DMS79 treated with DMSO at 0.1 percent for 48 hours (cell line): ENCODE measurements around the gene COX5B.
"Not testable (repeated sequence)": the region's sequence is repeated elsewhere in the genome, so short reads cannot be mapped to it uniquely, and the experiment has no call there.

ENCODE experiments used
- DNase-seq: peaks from one replicate; lab custom pipeline; 2025; lab: John Stamatoyannopoulos, UW

Gene COX5B

DNA sequence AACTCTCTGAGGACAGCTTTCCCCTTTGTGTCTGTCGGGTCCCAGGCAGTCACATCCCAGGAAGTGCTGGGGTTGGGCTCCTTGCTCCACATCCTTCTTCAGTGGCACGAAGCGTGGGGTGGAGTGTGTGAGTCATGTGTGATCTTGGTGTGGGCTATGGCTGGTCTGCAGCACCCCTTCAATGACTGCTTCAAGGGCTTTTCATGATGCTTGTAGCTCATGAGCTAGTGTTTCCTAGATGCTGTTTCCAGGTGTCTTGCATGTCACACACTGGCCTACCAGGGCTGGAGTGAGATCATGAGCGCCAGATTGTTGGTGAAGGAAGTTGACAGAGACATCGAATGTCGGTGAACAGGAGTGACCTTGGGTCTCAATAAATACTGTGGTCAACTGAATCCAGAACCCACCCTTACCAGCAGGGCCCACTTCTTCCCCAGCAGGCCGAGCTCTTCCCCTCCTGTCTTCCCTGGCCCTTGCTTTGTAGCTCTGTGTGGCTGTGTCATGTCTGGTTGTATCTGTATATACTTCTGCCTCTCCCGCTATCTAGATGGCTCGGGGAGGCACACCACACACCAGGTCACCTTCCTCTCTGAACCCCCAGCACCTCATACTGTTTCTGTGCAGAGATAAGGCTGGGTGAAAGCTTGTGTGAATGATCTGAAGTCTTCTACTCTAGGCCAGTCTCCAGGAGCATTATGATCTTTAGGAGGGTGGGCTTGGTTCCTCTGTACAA lies 27.5 kb downstream of the COX5B start:
- DNase-seq = no peak

DNA sequence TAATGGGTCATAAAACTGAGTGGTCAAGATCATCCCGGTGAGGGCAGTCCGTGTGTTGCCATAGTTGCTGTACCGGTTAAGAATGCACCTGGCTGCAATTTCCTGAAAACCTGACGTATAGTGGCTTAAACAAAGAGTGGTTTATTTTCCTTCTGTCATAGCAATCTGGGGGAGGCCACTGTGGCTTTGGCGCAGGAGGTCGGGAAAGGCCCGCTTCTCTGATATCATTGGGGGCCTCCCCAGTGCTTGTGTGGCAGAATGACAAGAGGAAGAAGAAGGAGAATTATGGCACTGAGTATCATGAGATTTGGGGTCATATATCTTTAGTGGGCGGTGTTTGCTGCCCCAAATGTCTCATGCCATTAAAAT lies 28.0 kb downstream of the COX5B start:
- DNase-seq = no peak

DNA sequence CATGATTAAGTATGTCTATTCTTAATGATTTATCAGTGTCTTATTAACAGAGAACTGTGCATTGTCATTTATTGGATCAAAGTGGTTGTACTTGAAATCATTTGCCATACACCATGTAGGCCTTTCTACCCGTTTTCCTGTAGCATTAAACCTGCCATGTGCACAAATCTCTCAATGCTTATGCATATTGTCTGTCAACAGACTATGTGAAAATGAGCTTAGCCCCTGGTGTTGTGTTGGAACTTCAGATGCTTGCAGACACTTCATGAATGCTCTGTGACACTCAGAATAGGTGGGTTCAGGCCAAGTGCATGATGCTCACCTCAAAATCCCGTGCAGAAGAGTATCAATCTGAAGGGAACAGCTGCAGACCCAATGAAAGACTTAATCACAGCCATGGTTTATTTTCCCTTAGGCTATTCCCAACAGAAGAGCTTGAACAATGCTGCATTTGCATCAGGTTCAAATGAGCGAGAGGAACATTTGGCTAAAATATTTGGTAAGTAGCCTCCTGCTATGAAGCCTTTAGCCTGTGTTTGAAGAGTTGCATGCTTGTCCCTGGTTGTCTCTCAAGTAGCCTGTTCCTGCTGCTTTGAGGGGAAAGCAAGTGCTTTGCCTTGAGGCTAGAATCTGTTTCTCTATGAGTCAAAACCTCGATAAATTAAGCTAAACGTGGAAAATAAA lies 29.7 kb downstream of the COX5B start:
- peak; percentile 18 for DNase-seq

DNA sequence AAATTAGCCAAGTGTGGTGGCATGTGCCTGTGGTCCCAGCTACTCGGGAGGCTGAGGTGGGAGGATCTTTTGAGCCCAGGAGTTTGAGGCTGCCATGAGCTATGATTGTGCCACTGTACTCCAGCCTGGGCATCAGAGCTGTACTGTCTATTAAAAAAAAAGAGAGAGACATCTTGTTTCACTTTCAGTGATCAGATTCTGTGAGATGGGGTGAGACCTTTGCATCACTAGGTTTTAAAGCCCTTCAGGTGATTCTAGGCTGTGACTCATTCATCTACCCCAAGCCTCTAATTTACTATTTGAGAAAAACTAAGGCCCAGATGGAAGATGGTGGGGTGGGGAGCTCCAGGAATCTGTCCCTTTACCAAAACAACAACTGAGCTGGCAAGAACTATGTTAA lies 30.8 kb downstream of the COX5B start:
- DNase-seq = no peak

DNA sequence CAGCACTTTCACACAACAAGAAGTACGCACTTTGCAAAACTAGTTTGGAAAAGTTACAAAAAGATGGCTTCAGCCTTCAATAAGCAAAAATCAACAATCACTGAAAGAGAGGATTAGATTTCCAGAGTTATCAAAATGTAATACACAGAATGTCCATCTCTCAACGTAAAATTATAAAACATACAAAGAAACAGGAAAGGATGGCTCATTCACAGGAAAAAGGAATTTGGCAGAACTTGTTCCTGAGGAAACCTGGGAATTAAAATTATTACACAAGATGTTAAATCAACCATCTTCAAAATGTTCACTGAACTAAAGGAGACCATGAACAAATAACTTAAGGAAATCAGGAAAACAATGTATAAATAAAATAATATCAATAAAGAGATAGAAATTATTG lies 31.6 kb downstream of the COX5B start:
- no peak for DNase-seq

DNA sequence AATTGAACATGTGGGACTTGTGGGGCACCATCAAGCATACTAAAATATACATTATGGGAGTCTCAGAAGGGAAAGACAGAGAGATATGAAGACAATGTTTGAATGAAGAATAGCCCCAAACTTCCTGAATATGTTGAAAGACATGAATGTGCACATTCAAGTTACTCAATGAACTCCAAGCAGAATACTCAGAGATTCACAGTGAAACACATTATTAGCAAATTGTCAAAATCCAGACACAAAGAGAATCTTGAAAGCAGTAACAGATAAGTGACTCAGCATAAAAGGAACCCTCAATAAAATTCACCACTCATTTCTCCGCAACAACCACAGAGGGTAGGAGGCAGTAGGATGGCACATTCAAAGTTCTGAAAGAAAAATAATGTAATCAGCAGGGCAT lies 32.4 kb downstream of the COX5B start:
- DNase-seq = no peak

DNA sequence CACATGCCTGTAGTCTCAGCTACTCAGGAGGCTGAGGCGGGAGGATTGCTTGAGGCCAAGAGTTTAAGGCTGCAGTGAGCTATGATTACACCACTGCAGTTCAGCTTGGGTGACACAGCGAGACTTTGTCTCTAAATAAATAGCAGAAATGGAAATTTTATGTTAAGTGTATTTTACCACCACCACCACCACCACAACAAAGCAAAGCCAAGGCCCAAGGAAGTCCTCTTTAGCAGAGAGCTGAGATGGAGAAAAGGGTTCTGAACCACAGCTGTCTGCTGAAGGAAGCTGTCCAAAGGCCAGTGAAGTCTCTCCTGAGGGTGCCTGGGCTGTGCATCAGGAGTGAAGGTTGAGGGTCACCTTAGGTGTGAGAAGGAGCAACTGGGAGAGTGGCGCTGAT lies 41.4 kb downstream of the COX5B start:
- DNase-seq = not testable (repeated sequence)

DNA sequence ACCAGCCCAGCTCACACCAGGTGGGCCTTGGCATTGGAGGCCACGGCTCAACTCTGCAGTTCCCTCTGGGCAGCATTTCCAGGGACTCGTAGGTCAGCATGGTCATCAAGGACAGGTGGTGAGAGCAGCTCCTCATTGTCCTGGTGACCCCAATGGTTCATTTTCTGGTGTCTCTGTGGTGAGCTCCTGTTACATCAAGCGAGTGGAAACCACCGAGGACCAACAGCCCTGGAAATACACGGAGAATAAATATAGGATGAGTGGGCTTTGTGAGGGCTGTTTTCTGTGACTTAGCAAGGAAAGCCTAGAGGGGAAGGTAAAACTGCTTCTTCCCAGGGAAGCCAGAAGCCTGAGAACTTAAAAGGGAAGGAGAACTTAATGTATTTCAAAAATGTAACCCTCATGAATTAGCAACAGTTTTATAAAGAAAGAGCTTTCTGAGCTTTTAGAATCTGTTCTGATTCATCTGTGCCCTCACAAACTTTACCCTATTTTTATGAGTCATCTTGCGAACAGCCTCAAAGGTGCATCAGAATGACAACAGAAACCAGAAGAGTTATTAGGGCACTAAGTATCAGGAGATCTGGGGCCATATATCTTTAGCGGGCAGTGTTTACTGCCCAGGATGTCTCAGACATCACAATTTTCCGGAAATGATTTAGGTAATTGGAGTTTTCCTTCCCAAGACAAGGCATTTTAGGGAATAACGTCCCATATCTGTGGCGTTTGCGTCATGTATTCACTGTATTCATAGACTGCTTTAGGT lies 42.4 kb downstream of the COX5B start:
- DNase-seq = no peak

DNA sequence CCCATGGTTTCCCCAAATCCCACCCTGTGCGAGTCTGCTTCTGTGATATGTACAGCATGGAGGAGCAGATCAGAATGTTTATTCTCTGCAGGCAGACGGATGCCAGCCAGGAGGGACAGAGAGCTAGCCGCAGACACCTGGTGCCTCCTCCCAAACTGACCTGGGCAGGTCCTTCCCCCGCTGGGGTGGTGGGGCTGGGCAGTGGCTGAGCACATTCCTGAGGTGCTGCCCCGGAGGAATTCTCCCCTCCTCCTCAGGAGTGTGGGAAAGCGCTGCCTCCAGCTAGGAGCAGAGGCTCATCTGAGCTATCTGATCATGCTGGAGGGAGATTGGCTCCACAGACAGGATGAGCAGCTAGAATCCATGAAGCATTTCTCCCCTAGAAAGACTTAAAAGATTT lies 45.3 kb downstream of the COX5B start:
- DNase-seq = no peak

DNA sequence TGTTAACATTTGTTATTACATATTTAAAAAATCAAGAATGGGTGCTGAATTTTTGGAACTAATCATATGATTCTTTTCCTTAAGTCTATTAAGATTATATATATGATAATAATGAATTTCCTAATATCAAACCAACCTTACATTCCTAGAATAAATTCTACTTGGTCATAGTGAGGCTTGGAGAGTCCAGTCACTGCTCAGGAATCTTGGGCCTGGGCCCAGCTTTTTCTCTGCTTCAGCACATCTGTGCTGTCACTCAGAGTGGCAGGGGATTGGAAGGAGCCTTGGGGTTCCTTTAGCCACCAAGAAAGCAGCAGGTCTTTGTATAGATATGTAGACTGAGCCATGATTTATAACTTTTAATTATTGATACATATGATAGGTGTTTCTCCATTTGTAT lies 47.6 kb downstream of the COX5B start:
- DNase-seq = no peak

DNA sequence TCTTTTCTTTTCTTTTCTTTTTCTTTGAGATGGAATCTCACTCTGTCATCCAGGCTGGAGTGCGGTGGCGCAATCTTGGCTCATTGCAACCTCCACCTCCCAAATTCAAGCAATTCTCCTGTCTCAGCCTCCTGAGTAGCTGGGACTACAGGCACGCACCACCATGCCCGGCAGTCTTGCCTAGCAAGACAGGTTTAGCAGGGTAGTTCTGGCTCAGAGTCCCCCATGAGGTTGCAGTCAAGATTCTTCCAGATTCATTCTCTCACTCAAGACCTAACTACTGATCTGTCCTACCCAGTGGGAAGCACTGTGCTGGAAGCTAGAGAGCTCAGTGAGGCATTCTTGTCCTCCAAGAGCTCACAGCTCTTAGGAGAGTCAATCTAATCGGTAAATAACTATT lies 49.9 kb downstream of the COX5B start:
- DNase-seq = no peak

DNA sequence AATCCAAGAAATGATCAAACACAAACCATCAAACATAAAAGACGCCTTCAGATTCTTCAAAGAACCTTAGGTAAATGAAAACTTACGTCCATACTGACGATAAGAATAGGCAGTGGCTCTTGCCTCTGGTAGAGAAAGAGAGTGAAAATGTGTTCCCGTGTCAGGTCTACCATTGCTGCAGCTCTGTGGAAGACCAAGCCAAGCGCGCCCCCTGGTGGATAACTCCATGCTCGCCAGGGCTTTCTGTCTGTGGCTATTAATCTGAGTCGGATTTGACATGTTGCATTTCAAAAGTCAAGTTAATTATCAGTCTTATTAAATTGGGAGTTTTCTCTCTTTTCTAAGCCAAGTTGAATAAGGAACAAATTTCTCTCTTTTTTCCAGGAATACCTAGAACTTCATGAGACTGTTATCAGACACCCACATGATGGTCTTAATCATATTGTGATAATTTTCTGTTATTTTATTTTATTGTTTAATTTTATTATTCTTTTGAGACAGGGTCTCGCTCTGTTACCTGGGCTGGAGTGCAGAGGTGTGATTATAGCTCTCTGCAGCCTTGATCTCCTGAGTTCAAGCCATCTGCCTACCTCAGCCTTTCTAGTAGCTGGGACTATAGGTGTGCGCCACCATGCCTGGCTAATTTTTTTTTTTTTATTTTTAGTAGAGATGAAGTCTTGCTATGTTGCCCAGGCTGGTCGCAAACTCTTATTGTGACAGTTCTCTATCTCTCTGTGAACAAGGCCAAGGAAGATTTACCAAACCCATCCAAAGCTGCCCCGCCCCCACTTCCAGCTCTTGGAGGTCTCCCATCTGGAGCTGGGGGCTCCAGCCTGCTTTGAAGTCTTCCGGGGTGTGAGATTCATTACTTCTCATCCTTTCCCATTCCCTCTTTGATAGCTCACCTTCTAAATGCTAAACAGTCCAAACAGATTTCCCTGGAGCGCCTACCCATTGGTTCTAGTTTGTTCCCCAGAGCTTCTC lies 51.7 kb downstream of the COX5B start:
- DNase-seq = peak; percentile 82
